Measurements from ENCODE around the gene CEACAM6.

DNA sequence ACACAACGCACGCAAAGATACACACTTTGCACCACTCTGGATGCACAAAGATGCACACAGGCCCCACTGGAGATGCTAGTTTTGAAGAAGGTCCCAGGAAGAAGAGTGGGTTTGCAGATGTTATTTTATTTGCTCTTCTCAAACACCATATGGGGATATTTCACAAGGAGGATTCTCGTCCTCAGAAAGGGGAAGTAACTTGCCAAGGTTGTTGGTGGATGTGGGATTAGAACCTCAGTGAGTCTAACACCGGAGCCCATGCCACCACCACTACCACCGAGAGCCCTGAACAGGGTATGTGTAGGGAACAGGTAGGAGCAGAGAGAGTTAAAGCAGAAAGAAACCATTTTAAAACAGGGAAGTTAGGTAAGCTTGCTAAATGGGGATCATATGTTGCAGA is 9.6 kb upstream of the CEACAM6 start:
- TF ChIP-seq CREM (CRISPR knock-in tag; IDR thresholded peaks at IDR 0.05) (no peak), ELF4 (CRISPR knock-in tag; IDR thresholded peaks at IDR 0.05; ENCODE audit: low read depth) (no peak), PRRX2 (CRISPR knock-in tag; IDR thresholded peaks at IDR 0.05) (no peak), SP1 (CRISPR knock-in tag; conservative IDR thresholded peaks at IDR 0.05) (no peak), MYBL2 (CRISPR knock-in tag; IDR thresholded peaks at IDR 0.05) (no peak), CBFB (CRISPR knock-in tag; IDR thresholded peaks at IDR 0.05; ENCODE audit: low read depth) (no peak), RELA (CRISPR knock-in tag; IDR thresholded peaks at IDR 0.05; ENCODE audit: borderline replicate concordance) (no peak), ZNF121 (CRISPR knock-in tag; IDR thresholded peaks at IDR 0.05) (no peak)
- TF ChIP-seq, protein P1, sequence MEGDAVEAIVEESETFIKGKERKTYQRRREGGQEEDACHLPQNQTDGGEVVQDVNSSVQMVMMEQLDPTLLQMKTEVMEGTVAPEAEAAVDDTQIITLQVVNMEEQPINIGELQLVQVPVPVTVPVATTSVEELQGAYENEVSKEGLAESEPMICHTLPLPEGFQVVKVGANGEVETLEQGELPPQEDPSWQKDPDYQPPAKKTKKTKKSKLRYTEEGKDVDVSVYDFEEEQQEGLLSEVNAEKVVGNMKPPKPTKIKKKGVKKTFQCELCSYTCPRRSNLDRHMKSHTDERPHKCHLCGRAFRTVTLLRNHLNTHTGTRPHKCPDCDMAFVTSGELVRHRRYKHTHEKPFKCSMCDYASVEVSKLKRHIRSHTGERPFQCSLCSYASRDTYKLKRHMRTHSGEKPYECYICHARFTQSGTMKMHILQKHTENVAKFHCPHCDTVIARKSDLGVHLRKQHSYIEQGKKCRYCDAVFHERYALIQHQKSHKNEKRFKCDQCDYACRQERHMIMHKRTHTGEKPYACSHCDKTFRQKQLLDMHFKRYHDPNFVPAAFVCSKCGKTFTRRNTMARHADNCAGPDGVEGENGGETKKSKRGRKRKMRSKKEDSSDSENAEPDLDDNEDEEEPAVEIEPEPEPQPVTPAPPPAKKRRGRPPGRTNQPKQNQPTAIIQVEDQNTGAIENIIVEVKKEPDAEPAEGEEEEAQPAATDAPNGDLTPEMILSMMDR (IDR thresholded peaks at IDR 0.05), result no peak
- TF ChIP-seq, protein P2, sequence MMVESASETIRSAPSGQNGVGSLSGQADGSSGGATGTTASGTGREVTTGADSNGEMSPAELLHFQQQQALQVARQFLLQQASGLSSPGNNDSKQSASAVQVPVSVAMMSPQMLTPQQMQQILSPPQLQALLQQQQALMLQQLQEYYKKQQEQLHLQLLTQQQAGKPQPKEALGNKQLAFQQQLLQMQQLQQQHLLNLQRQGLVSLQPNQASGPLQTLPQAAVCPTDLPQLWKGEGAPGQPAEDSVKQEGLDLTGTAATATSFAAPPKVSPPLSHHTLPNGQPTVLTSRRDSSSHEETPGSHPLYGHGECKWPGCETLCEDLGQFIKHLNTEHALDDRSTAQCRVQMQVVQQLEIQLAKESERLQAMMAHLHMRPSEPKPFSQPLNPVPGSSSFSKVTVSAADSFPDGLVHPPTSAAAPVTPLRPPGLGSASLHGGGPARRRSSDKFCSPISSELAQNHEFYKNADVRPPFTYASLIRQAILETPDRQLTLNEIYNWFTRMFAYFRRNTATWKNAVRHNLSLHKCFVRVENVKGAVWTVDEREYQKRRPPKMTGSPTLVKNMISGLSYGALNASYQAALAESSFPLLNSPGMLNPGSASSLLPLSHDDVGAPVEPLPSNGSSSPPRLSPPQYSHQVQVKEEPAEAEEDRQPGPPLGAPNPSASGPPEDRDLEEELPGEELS (CRISPR knock-in tag; IDR thresholded peaks at IDR 0.05), result no peak
- TF ChIP-seq, protein P3, sequence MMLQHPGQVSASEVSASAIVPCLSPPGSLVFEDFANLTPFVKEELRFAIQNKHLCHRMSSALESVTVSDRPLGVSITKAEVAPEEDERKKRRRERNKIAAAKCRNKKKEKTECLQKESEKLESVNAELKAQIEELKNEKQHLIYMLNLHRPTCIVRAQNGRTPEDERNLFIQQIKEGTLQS (CRISPR knock-in tag; conservative IDR thresholded peaks at IDR 0.05), result no peak
- TF ChIP-seq, protein P4, sequence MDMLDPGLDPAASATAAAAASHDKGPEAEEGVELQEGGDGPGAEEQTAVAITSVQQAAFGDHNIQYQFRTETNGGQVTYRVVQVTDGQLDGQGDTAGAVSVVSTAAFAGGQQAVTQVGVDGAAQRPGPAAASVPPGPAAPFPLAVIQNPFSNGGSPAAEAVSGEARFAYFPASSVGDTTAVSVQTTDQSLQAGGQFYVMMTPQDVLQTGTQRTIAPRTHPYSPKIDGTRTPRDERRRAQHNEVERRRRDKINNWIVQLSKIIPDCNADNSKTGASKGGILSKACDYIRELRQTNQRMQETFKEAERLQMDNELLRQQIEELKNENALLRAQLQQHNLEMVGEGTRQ (CRISPR knock-in tag; IDR thresholded peaks at IDR 0.05), result no peak
- TF ChIP-seq, protein P5, sequence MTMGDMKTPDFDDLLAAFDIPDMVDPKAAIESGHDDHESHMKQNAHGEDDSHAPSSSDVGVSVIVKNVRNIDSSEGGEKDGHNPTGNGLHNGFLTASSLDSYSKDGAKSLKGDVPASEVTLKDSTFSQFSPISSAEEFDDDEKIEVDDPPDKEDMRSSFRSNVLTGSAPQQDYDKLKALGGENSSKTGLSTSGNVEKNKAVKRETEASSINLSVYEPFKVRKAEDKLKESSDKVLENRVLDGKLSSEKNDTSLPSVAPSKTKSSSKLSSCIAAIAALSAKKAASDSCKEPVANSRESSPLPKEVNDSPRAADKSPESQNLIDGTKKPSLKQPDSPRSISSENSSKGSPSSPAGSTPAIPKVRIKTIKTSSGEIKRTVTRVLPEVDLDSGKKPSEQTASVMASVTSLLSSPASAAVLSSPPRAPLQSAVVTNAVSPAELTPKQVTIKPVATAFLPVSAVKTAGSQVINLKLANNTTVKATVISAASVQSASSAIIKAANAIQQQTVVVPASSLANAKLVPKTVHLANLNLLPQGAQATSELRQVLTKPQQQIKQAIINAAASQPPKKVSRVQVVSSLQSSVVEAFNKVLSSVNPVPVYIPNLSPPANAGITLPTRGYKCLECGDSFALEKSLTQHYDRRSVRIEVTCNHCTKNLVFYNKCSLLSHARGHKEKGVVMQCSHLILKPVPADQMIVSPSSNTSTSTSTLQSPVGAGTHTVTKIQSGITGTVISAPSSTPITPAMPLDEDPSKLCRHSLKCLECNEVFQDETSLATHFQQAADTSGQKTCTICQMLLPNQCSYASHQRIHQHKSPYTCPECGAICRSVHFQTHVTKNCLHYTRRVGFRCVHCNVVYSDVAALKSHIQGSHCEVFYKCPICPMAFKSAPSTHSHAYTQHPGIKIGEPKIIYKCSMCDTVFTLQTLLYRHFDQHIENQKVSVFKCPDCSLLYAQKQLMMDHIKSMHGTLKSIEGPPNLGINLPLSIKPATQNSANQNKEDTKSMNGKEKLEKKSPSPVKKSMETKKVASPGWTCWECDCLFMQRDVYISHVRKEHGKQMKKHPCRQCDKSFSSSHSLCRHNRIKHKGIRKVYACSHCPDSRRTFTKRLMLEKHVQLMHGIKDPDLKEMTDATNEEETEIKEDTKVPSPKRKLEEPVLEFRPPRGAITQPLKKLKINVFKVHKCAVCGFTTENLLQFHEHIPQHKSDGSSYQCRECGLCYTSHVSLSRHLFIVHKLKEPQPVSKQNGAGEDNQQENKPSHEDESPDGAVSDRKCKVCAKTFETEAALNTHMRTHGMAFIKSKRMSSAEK (CRISPR knock-in tag; IDR thresholded peaks at IDR 0.05; ENCODE audit: borderline replicate concordance), result no peak
- TF ChIP-seq, protein P6, sequence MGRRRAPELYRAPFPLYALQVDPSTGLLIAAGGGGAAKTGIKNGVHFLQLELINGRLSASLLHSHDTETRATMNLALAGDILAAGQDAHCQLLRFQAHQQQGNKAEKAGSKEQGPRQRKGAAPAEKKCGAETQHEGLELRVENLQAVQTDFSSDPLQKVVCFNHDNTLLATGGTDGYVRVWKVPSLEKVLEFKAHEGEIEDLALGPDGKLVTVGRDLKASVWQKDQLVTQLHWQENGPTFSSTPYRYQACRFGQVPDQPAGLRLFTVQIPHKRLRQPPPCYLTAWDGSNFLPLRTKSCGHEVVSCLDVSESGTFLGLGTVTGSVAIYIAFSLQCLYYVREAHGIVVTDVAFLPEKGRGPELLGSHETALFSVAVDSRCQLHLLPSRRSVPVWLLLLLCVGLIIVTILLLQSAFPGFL (CRISPR knock-in tag; IDR thresholded peaks at IDR 0.05; ENCODE audit: borderline replicate concordance), result no peak
